A673 (cell line): ENCODE measurements around the gene SPRED2. TPM values are rescaled to one million over a fixed set of nuclear protein-coding genes. Genes with fewer than 3 reads are reported as not detected.

Experiments
- BruUV-seq: library from RNA; stranded (reverse); fragments of 400-500 nt; replicated peaks from 2 replicates; lab custom pipeline; 2021; lab: Mats Ljungman, UMichigan
- CTCF ChIA-PET: fragments of 300-600 bp; sonication (Branson Sonifier 250); formaldehyde crosslinking; loops from one replicate; lab custom pipeline; 2022; ENCODE audit warnings: antibody characterized with exemption; lab: Charles Lee
- POLR2A ChIA-PET: fragments of 300-600 bp; sonication (Branson Sonifier 250); formaldehyde crosslinking; loops from one replicate; lab custom pipeline; 2022; ENCODE audit warnings: antibody characterized with exemption; ENCODE audit not compliant: low non-redundant PET; lab: Charles Lee
- DNase-seq: peaks from one replicate; pipeline ENCODE4 v3.0.0-alpha.2; 2015; ENCODE audit warnings: low spot score
- H3K27ac ChIP-seq: fragments of 200-600 bp; sonication (generic); 2 replicates; pipeline ENCODE4 v1.5.1; 2016; ENCODE audit warnings: mixed run types, low read depth, mild to moderate bottlenecking, mixed read lengths, antibody characterized with exemption, low read length; ENCODE audit not compliant: poor library complexity, severe bottlenecking
- H3K27me3 ChIP-seq: fragments of 200-600 bp; sonication (generic); replicated peaks from 2 replicates; pipeline ENCODE4 v1.6.1; 2017; ENCODE audit warnings: mixed run types, low read depth, mild to moderate bottlenecking, mixed read lengths, antibody characterized with exemption, low read length; ENCODE audit not compliant: insufficient read depth, poor library complexity
- H3K36me3 ChIP-seq: fragments of 200-600 bp; sonication (generic); 2 replicates; pipeline ENCODE4 v1.6.1; 2016; ENCODE audit warnings: mixed run types, mild to moderate bottlenecking, mixed read lengths, antibody characterized with exemption, low read length; ENCODE audit not compliant: insufficient read depth, poor library complexity, severe bottlenecking
- H3K4me1 ChIP-seq: fragments of 200-600 bp; sonication (generic); 2 replicates; pipeline ENCODE4 v1.6.1; 2017; ENCODE audit warnings: mixed run types, mild to moderate bottlenecking, mixed read lengths, antibody characterized with exemption, low read length; ENCODE audit not compliant: insufficient read depth, poor library complexity, severe bottlenecking
- H3K4me3 ChIP-seq: fragments of 200-600 bp; sonication (generic); 2 replicates; pipeline ENCODE4 v1.5.1; 2016; ENCODE audit warnings: low read depth, mixed run types, mild to moderate bottlenecking, mixed read lengths, low read length; ENCODE audit not compliant: poor library complexity, severe bottlenecking
- H3K9me3 ChIP-seq: fragments of 200-600 bp; sonication (generic); 2 replicates; pipeline ENCODE4 v1.6.1; 2016; ENCODE audit warnings: mixed run types, low read depth, mild to moderate bottlenecking, mixed read lengths, antibody characterized with exemption, low read length; ENCODE audit not compliant: poor library complexity, severe bottlenecking
- CTCF ChIP-seq: fragments of 300-800, 200-600 bp; sonication (generic); conservative IDR thresholded peaks from 2 replicates; pipeline ENCODE4 v1.5.1; 2017; ENCODE audit warnings: low read depth, mild to moderate bottlenecking, antibody characterized with exemption, low read length, moderate library complexity, mixed read lengths
- EZH2 ChIP-seq: fragments of 200-600 bp; sonication (generic); IDR thresholded peaks from 2 replicates; pipeline ENCODE4 v1.6.1; 2017; ENCODE audit warnings: borderline replicate concordance, low read depth, mild to moderate bottlenecking, mixed read lengths, antibody characterized with exemption, low read length; ENCODE audit not compliant: poor library complexity, severe bottlenecking
- intact Hi-C: fragments of 100-400 bp; cut with micrococcal nuclease; formaldehyde crosslinking; loops from one replicate; pipeline ENCODE4 v1.10.0; 2022; ENCODE audit not compliant: unreplicated experiment
- total RNA-seq: library from RNA; stranded (reverse); gene quantifications from 2 replicates; pipeline ENCODE4 v1.2.3, GENCODE V29; 2021

SPRED2 gene
- total RNA-seq, 1 experiment from 2014 or later: 79.4 TPM

DNA sequence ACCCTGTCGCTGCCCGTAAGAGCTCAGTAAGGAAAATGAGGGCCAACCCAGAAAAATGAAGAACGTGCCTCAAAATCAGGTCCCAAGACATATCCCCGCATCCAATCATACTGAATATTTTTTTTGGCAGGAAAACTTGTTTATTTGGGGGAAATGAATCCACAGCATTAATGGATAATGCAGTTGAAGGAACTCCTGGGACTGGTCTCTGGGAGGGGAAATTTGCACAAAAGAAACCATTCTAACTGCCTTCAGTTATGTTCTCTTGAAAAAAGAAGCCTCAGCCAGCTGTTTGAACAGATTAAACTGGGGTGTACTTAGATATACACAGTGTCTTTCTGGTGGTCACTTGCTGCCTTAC lies 61.3 kb downstream of the SPRED2 start:
- no TSS peak for BruUV-seq

DNA sequence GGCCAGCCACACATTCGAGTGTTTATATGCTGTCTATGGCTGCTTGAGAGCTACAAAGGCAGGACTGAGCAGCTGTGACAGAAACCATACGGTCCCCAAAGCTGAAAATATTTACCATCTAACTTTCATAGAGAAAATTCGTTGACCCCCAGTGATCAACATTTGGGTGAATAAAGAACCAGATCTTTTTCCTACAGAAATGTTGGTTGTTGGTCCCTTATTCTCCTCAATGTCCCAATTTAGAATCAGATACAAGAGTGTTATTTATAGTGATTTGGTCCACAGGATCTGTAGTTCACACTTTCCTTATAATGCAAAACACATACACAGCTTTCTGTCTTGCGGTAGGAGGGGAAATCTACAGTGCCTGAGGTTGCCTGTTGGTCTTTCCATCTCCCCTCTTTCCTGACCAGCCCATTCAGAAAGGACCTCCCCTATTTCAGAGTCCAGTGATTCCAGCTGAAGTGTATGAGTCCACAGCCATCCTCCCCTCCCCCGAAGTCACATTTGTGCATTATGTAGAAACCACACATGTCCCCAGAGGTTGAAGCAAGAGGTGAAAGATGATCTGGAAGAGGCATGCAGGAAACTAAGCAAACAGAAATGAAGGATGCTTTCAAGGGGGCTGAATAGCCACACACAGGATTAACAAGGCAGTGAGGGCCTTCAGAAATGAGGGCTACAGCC lies 61.9 kb downstream of the SPRED2 start:
- DNase-seq: no peak
- peaks cover 55% of the 10 kb centered on the region for H3K4me1 ChIP-seq
- CTCF ChIA-PET: interaction anchor here (1.2 kb wide), 1 partner anchor 8 kb away, joined by 3 read pairs; no protein-coding TSS in a partner anchor
- intact Hi-C loops: no loop called here
- H3K36me3 ChIP-seq: no peaks in the 10 kb centered on the region
- no TSS peak for BruUV-seq
- H3K9me3 ChIP-seq: no peaks in the 10 kb centered on the region
- no peak for TF ChIP-seq CTCF
- no peak for TF ChIP-seq EZH2
- POLR2A ChIA-PET: no interaction called here
- H3K4me3 ChIP-seq: no peak overlapping the region
- no peaks in the 10 kb centered on the region for H3K27me3 ChIP-seq
- H3K27ac ChIP-seq: no peak overlapping the region

More for the DNA sequence above, 61.3 kb downstream of the SPRED2 start:
- POLR2A ChIA-PET: no interaction called here
- no peak for TF ChIP-seq EZH2
- TF ChIP-seq CTCF: no peak
- CTCF ChIA-PET: no interaction called here
- peaks cover 49% of the 10 kb centered on the region for H3K4me1 ChIP-seq
- DNase-seq: no peak
- H3K36me3 ChIP-seq: no peaks in the 10 kb centered on the region
- no peaks in the 10 kb centered on the region for H3K9me3 ChIP-seq
- H3K27me3 ChIP-seq: no peaks in the 10 kb centered on the region
- no peak overlapping the region for H3K4me3 ChIP-seq
- H3K27ac ChIP-seq: no peak overlapping the region
- intact Hi-C loops: no loop called here

DNA sequence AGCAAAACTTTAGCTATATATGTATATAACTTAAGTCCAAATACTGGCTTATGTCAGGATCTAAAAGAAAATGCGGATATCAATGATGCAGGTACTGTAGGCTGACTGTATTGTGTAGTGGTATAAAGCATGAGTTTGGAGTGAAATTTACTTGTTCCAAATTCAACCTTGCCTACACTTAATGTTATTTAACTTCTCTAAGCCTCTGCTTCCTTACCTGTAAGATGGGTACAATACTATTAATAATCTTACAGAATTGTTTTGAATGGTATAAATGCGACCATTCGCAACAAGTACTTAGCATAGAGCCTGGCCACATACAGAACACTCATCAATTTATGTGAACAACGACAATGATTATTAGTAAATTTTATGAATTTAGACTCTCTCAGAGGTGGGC lies 62.4 kb downstream of the SPRED2 start:
- Histone ChIP-seq H3K4me1 (peaks cover 60% of the 10 kb centered on the region), H3K27ac (no peak overlapping the region), H3K9me3 (no peaks in the 10 kb centered on the region), H3K27me3 (no peaks in the 10 kb centered on the region), H3K4me3 (no peak overlapping the region), H3K36me3 (no peaks in the 10 kb centered on the region)
- DNase-seq: no peak
- TF ChIP-seq EZH2: no peak
- TF ChIP-seq CTCF: no peak
- intact Hi-C loops: loop anchor here (5.0 kb wide), 1 partner anchor 62 kb away; the partner anchor contains the start of gene SPRED2
- CTCF ChIA-PET: interaction anchor here (1.2 kb wide), 1 partner anchor 9 kb away, joined by 3 read pairs; no protein-coding TSS in a partner anchor
- no TSS peak for BruUV-seq
- POLR2A ChIA-PET: no interaction called here
